ENCODE measurements around the gene CTDNEP1.
"Not testable (repeated sequence)": the region's sequence is repeated elsewhere in the genome, so short reads cannot be mapped to it uniquely, and the experiment has no call there.

Gene CTDNEP1

DNA sequence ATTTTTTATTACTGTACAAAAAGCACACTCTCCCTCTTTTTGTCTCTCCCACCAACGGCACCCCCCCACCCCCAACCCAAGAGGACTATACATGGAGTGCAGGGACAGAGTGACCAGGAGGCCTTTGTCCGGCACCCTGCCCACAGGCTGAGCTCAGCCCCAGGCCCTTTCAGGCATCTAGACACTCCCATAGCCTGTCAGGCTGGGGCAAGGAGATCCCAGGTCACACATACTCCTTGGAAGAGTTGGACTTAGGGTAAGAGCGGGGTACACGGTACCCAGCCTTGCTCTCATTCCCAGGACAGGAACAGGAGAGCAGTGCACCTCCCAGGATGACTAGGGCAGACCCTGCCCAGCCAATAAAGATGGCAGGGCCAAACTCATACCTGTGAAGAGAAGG is 8.6 kb upstream of the CTDNEP1 start:
- H3K27ac Mint-ChIP-seq, result no peak overlapping the region
- DNase-seq (ENCODE audit: low spot score in 2 of 2) (no peak), ATAC-seq (no peak)
- peaks cover 35% of the 10 kb centered on the region for H3K4me1 Mint-ChIP-seq
- H3K36me3 Mint-ChIP-seq, result peaks cover 63% of the 10 kb centered on the region
- H3K4me3 Mint-ChIP-seq, result peak overlapping the region; percentile 75
- no peaks in the 10 kb centered on the region for H3K9me3 Mint-ChIP-seq

- ATAC-seq (no peak), DNase-seq (ENCODE audit: low spot score in 2 of 2) (no peak)
- Mint-ChIP-seq H3K9me3 (no peaks in the 10 kb centered on the region), H3K27ac (peak overlapping the region; percentile 40), H3K36me3 (peaks cover 67% of the 10 kb centered on the region), H3K4me3 (no peak overlapping the region), H3K4me1 (peaks cover 35% of the 10 kb centered on the region)
Observed at GRCh38 chr17:7259555-7259889, 8.0 kb upstream of the CTDNEP1 start.

GRCh38 chr17:7258731-7259554 is 7.4 kb upstream of the CTDNEP1 start:
- Mint-ChIP-seq H3K9me3 (no peaks in the 10 kb centered on the region), H3K4me1 (peaks cover 32% of the 10 kb centered on the region), H3K4me3 (no peak overlapping the region), H3K36me3 (peaks cover 73% of the 10 kb centered on the region), H3K27ac (peak overlapping the region; percentile 40)
- no peak for DNase-seq (ENCODE audit: low spot score in 2 of 2)
- no peak for ATAC-seq

DNA sequence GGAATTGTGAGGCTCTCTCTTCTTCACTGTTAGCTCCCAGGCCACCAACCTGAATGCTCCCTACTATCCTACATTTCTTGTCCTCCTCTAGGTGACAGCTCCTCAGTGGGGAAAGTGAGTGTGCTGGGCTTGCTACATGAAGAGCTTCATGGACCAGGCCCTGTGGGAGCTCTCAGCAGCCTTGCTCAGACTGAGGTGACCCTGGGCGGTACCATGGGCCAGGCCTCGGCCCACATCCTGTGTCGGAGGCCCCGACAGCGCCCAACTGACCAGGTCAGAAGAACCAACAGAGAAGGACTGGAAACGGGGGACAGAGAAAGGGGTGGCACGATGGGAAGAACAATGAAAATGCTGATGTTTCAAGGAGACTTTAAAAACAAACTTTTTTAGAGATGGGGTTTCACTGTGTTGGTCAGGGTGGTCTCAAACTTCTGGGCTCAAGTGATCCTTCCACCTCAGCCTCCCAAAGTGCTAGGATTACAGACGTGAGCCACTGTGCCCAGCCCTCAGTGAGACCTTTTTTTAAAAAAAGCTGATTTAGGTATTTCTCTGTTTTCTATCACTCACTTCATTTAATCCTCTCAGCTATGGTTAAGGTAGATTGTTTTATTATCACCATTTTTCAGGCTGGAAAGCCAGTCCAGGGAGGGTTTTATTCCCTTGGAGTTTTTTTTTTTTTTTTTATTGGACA is 5.4 kb upstream of the CTDNEP1 start:
- Mint-ChIP-seq H3K9me3 (no peaks in the 10 kb centered on the region), H3K4me3 (no peak overlapping the region), H3K4me1 (peaks cover 29% of the 10 kb centered on the region), H3K36me3 (peaks cover 85% of the 10 kb centered on the region), H3K27ac (peak overlapping the region; percentile 76)
- no peak for ATAC-seq
- no peak for DNase-seq (ENCODE audit: low spot score in 2 of 2)

DNA sequence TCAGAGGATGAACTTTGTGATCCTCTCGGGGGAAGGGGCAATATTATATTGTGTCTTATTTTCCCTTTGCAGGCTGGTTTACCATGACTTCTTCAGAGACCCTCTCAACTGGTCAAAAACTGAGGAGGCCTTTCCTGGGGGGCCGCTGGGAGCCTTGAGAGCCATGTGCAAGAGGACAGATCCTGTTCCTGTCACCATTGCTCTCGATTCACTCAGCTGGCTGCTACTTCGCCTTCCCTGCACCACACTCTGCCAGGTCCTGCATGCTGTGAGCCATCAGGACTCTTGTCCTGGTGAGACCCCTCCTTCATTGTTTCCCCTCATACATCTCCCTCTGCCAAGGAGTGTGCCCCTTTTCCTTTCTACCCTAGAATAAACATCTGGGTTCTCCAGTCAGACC is 3.0 kb upstream of the CTDNEP1 start:
- Mint-ChIP-seq H3K4me3 (no peak overlapping the region), H3K27ac (no peak overlapping the region), H3K9me3 (no peaks in the 10 kb centered on the region), H3K36me3 (peaks cover 96% of the 10 kb centered on the region), H3K4me1 (peaks cover 38% of the 10 kb centered on the region)
- no peak for ATAC-seq
- DNase-seq (ENCODE audit: low spot score in 2 of 2), result no peak

- Mint-ChIP-seq H3K4me3 (peak overlapping the region; percentile 92), H3K36me3 (peaks cover 89% of the 10 kb centered on the region), H3K4me1 (peaks cover 51% of the 10 kb centered on the region), H3K27ac (peak overlapping the region; percentile 100), H3K9me3 (no peaks in the 10 kb centered on the region)
- DNase-seq (ENCODE audit: low spot score in 2 of 2), result no peak
- no peak for ATAC-seq
Observed at GRCh38 chr17:7253082-7253481, 1.5 kb upstream of the CTDNEP1 start.

GRCh38 chr17:7252176-7253043 is 876 bp upstream of the CTDNEP1 start, which contains the start of gene ELP5:
ELP5 (plus strand) TSS chr17:7252215; CDS start chr17:7252551, 336 bp downstream.
- Mint-ChIP-seq H3K36me3 (peaks cover 87% of the 10 kb centered on the region), H3K27ac (peak within 1 kb of the TSS; percentile 100), H3K4me1 (peaks cover 51% of the 10 kb centered on the region), H3K4me3 (peak within 1 kb of the TSS; percentile 92), H3K9me3 (no peaks in the 10 kb centered on the region)
- ATAC-seq, result peak; percentile 81
- peak; percentile 83 to 95 for DNase-seq (ENCODE audit: low spot score in 2 of 2)

DNA sequence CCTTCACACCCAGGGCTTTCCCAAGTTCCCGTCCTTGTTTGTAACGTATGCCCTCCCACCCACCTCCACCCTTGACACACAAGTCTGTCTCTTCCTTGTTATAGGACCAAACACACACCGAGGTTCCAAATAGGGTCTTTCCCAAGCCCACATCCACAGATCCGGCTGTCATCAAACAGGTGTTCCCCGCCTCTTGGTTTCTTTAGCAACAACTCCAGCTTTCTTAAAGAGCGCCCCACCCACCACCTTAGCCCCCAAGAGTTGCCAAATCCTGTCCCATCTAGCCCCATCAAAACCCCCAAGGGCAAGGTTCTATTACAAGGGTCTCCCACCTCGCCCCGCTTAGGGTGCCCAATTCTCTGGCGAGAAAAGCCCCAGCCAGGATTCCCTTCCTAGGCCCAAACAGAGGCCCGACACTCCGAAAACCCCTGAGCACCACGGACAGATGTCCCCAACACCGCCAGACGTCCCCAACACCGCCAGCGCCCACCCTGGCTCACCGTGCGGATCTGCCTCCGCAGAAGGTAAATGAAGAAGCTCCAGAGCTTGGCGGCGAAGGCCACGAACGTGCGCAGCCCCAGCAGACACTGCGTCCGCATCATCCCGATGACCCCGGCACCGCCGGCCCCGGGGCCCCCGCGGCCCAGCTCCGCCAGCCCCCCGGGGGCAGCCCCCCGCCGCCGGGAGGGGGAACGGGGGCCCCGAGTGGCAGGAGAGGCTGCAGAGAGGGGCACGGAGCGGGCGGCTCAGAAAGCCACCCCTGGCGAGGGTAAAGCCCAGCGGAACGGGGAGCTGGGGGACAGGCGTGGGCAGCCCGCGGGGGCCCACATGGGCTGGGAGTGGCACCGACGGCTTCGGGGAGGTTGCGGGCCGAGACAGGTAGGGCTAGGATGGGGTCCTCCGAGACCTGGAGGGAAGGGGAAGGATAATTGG is 573 bp downstream of the CTDNEP1 start:
- ATAC-seq, result peak; percentile 11
- Mint-ChIP-seq H3K4me3 (peak overlapping the region; percentile 92), H3K4me1 (peaks cover 52% of the 10 kb centered on the region), H3K9me3 (no peaks in the 10 kb centered on the region), H3K27ac (peak overlapping the region; percentile 100), H3K36me3 (peaks cover 86% of the 10 kb centered on the region)
- DNase-seq (ENCODE audit: low spot score in 2 of 2), result no peak

GRCh38 chr17:7249830-7250229 is 1.7 kb downstream of the CTDNEP1 start:
- no peak for ATAC-seq
- Mint-ChIP-seq H3K9me3 (no peaks in the 10 kb centered on the region), H3K4me3 (peak overlapping the region; percentile 92), H3K4me1 (peaks cover 53% of the 10 kb centered on the region), H3K27ac (peak overlapping the region; percentile 100), H3K36me3 (peaks cover 86% of the 10 kb centered on the region)
- no peak for DNase-seq (ENCODE audit: low spot score in 2 of 2)

- DNase-seq (ENCODE audit: low spot score in 2 of 2) (no peak), ATAC-seq (no peak)
- H3K27ac Mint-ChIP-seq, result peak overlapping the region; percentile 100
- no peaks in the 10 kb centered on the region for H3K9me3 Mint-ChIP-seq
- H3K4me3 Mint-ChIP-seq, result peak overlapping the region; percentile 92
- peaks cover 53% of the 10 kb centered on the region for H3K4me1 Mint-ChIP-seq
- peaks cover 86% of the 10 kb centered on the region for H3K36me3 Mint-ChIP-seq
Observed at GRCh38 chr17:7249214-7249613, 2.3 kb downstream of the CTDNEP1 start.

- DNase-seq (ENCODE audit: low spot score in 2 of 2), result no peak
- peaks cover 53% of the 10 kb centered on the region for H3K4me1 Mint-ChIP-seq
- H3K27ac Mint-ChIP-seq, result peak overlapping the region; percentile 100
Observed at GRCh38 chr17:7248796-7249195, 2.7 kb downstream of the CTDNEP1 start.

DNA sequence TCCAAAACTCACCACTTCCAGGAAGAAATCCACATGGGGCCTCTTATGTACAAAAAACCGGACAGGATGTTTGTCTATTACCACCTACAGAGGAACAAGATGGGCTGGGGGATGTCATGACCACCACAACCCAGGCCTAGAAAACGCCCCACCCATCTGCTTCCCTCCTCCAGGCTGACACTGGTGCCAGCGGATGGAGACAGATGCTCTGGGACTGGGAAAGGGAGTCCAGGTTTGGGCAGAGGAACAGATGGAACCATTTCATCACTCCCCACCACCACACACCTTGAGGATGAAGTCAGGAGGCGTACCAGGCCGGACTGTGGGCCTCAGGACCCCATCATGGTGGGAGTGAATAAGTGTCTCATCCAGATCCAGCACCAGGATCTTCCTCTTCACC is 4.8 kb downstream of the CTDNEP1 start:
- Mint-ChIP-seq H3K4me3 (no peak overlapping the region), H3K27ac (peak overlapping the region; percentile 63), H3K36me3 (peaks cover 86% of the 10 kb centered on the region), H3K4me1 (peaks cover 56% of the 10 kb centered on the region), H3K9me3 (no peaks in the 10 kb centered on the region)
- ATAC-seq (no peak), DNase-seq (ENCODE audit: low spot score in 2 of 2) (no peak)

More at GRCh38 chr17:7248796-7249195, 2.7 kb downstream of the CTDNEP1 start:
- ATAC-seq, result no peak
- H3K9me3 Mint-ChIP-seq, result no peaks in the 10 kb centered on the region
- H3K4me3 Mint-ChIP-seq, result peak overlapping the region; percentile 92
- H3K36me3 Mint-ChIP-seq, result peaks cover 86% of the 10 kb centered on the region

DNA sequence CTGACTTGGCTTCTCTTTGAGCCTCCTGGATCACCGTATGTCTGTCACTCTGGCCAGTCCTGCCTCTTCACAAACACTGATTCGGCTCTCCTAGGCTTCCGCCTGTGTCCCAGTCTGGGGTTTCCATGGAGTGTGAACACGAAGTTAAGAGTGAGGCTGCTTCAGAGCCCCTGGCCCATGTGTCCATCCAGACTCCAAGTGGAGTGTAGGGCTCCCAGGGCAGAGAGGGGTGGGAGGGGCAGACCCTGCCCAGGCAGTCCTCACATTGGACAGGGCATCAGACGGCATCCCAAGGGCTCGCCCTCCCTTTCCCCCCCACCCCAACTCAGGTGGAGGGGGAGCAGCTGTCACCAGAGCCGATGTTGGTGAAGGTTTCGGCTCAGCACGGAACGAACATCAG is 7.7 kb downstream of the CTDNEP1 start:
- H3K9me3 Mint-ChIP-seq; ATAC-seq; DNase-seq (ENCODE audit: low spot score in 2 of 2): not testable (repeated sequence)
- peaks cover 59% of the 10 kb centered on the region for H3K4me1 Mint-ChIP-seq
- peak overlapping the region; percentile 99 for H3K27ac Mint-ChIP-seq
- peak overlapping the region; percentile 99 for H3K4me3 Mint-ChIP-seq
- peaks cover 94% of the 10 kb centered on the region for H3K36me3 Mint-ChIP-seq

DNA sequence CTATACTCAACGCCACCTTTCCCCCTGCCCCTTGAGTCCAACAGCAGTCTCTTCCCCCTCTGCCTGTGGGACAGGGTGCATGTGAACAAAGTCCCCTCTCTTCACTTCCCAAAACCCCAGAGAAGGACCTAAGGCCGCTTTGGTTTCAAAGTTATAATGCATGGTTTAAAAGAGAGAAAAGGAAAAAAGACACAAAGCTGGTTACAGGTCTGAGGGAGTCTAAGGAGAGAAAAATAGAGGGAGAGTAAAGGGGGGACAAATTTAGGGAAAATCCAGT is 8.1 kb downstream of the CTDNEP1 start:
- ATAC-seq (no peak), DNase-seq (ENCODE audit: low spot score in 2 of 2) (no peak)
- peaks cover 55% of the 10 kb centered on the region for H3K4me1 Mint-ChIP-seq
- H3K36me3 Mint-ChIP-seq, result peaks cover 95% of the 10 kb centered on the region
- no peaks in the 10 kb centered on the region for H3K9me3 Mint-ChIP-seq
- H3K4me3 Mint-ChIP-seq, result peak overlapping the region; percentile 99
- peak overlapping the region; percentile 99 for H3K27ac Mint-ChIP-seq

All from stimulated activated effector memory CD8-positive, alpha-beta T cell treated with anti-CD3 and anti-CD28 coated beads, Interleukin-12 subunit alpha, Interleukin-12 subunit beta, amount 100 ng/mL, for 72 hours (primary cell).